Uterine smooth muscle cell (primary cell): Measurements from ENCODE around the gene ZNF486. TPM values are rescaled to one million over a fixed set of nuclear protein-coding genes. Genes with fewer than 3 reads are reported as not detected.

ENCODE experiments used
- total RNA-seq: library from RNA; depleted of rRNA; stranded (reverse); fragments of >200 nt; gene quantifications from 2 replicates; pipeline ENCODE4 v1.2.3, GENCODE V29; 2014

Gene ZNF486
- total RNA-seq: 7.2 and 8.7 TPM in 2 replicates

DNA sequence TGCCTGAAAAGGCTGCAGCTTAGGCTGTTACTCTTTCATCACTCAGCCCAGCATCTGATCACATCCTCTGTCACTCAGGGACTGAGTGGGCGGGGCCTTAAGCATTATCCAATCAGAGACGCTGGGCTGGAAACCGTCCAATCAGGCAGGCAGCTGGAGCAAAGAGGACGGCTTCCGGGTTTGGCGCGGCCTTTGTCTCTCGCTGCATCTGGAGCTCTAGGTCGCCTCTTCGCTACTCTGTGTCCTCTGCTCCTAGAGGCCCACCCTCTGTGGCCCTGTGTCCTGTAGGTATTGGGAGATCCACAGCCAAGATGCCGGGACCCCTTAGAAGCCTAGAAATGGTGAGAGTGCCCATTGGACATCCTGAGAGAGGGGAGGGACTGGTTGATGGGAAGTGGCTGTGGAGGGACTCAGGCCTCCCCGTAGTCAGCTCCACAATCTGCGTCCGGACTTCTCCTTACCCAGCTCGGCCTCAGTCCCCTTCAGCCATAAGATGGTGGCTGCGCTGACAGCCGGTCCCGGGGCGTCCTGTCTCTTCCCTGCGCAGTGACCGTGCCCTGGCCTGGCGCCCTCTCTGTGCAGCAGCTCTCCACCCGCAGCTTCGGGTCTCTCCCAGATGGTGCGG is at the start of gene ZNF486:
ZNF486 (plus strand) TSS at position 195 of the 625 bp plus-strand sequence; CDS start at position 312, 117 bp downstream.

Other genes starting within 250 kb of the ZNF486 start
- 1.2 and 1.7 TPM in 2 replicates for gene ZNF682, start 127.7 kb upstream of the ZNF486 start, total RNA-seq
- 3.1 and 3.7 TPM in 2 replicates for gene ZNF90, start 89.2 kb upstream of the ZNF486 start, total RNA-seq